Measurements from ENCODE around the gene KIF27.
"Not testable (repeated sequence)": the region's sequence is repeated elsewhere in the genome, so short reads cannot be mapped to it uniquely, and the experiment has no call there.

The KIF27 gene

GRCh38 chr9:83803941-83804340, 117.3 kb downstream of the KIF27 start:
- DNase-seq (ENCODE audit: low spot score) = not testable (repeated sequence)

GRCh38 chr9:83800236-83801033, 120.8 kb downstream of the KIF27 start:
- DNase-seq (ENCODE audit: low spot score) = no peak

- DNase-seq (ENCODE audit: low spot score) = no peak
Measured at GRCh38 chr9:83794051-83794450, 127.2 kb downstream of the KIF27 start.

GRCh38 chr9:83792746-83793145, 128.5 kb downstream of the KIF27 start:
- no peak for DNase-seq (ENCODE audit: low spot score)

Measured in activated CD4-positive, alpha-beta T cell treated with anti-CD3 and anti-CD28 coated beads, Interleukin-2, Interleukin-4, amounts not matched to agents 100 ng/mL and 50 ng/mL, durations not matched to agents 16 hours and 8 hours (primary cell).